Fibroblast of lung (primary cell): ENCODE data around the gene NDUFS2.

ENCODE experiments used
- CTCF ChIP-seq, 2 donors: IDR thresholded peaks in 1 of 2; conservative IDR thresholded peaks in 1 of 2; 1 replicate in 1 of 2; 2 replicates in 1 of 2; pipeline ENCODE4 v1.5.1; 2011 to 2012; ENCODE audit warnings: low read length in 2 of 2, control low read depth in 1 of 2, inconsistent platforms in 1 of 2, low read depth in 1 of 2, mild to moderate bottlenecking in 1 of 2
- EZH2 ChIP-seq: IDR thresholded peaks from 2 replicates; pipeline ENCODE4 v1.5.1; 2012; ENCODE audit warnings: low read length, control low read depth, mild to moderate bottlenecking; ENCODE audit errors: missing control alignments

GRCh38 chr1:161182214-161182613 lies 20.0 kb upstream of the NDUFS2 start:
- TF ChIP-seq CTCF (conservative IDR thresholded peaks at IDR 0.05 in 1 of 2, IDR thresholded peaks at IDR 0.05 in 1 of 2; ENCODE audit: low read depth in 1 of 2, low read length in 2 of 2): no peak
- no peak for TF ChIP-seq EZH2
